Stomach (tissue), 4 donors: ENCODE results near the gene OPCML.

ENCODE experiments used
- CTCF ChIP-seq, 7 experiments: fragments of 450-650 bp in 4 of 7; fragments of 200-600 bp in 3 of 7; sonication (generic) in 3 of 7; IDR thresholded peaks; one replicate each; pipeline ENCODE4 v1.5.1; 2016 to 2019; ENCODE audit warnings: antibody characterized with exemption in 7 of 7, control low read depth in 2 of 7, mild to moderate bottlenecking in 1 of 7
- POLR2AphosphoS5 ChIP-seq, 3 donors: sonication (generic); formaldehyde crosslinking; IDR thresholded peaks; one replicate each; pipeline ENCODE4 v1.6.1; 2016; ENCODE audit warnings: antibody characterized with exemption in 3 of 3

GRCh38 chr11:133366147-133366546 is 166.2 kb downstream of the OPCML start:
- TF ChIP-seq CTCF (IDR thresholded peaks at IDR 0.05) (no peak), POLR2AphosphoS5 (IDR thresholded peaks at IDR 0.05) (no peak)
